Breast epithelium (tissue), 4 donors: ENCODE measurements around the gene MORN4. TPM values are rescaled to one million over a fixed set of nuclear protein-coding genes. Genes with fewer than 3 reads are reported as not detected.

ENCODE experiments used
- DNase-seq, 2 donors: peaks; one replicate each; pipeline ENCODE4 v3.0.0-alpha.2; 2019; ENCODE audit warnings: low spot score in 2 of 2
- H3K27ac ChIP-seq, 2 donors: fragments of 200-600 bp; sonication (generic) in 1 of 2; one replicate each; pipeline ENCODE4 v1.5.1; 2016 to 2019; ENCODE audit warnings: mild to moderate bottlenecking in 1 of 2
- H3K27me3 ChIP-seq, 2 donors: fragments of 200-600 bp; sonication (generic) in 1 of 2; one replicate each; pipeline versions ENCODE4 v1.5.1 to v1.6.0; 2017 to 2019; ENCODE audit warnings: control low read depth in 1 of 2, mild to moderate bottlenecking in 1 of 2
- H3K36me3 ChIP-seq: fragments of 200-600 bp; one replicate; pipeline ENCODE4 v1.5.1; 2019
- H3K4me1 ChIP-seq, 2 donors: fragments of 200-600 bp; sonication (generic); one replicate each; pipeline ENCODE4 v1.5.1; 2016 to 2019; ENCODE audit warnings: control low read depth in 1 of 2
- H3K4me3 ChIP-seq, 3 donors: fragments of 200-600 bp; sonication (generic); 1 replicate in 2 of 3; 2 replicates in 1 of 3; pipeline ENCODE4 v1.5.1; 2016 to 2019; ENCODE audit warnings: mild to moderate bottlenecking in 3 of 3, moderate library complexity in 2 of 3
- H3K9me3 ChIP-seq, 2 donors: fragments of 200-600 bp; sonication (generic) in 1 of 2; one replicate each; pipeline ENCODE4 v1.5.1; 2016 to 2019; ENCODE audit warnings: control low read depth in 1 of 2
- POLR2A ChIP-seq: fragments of 450-650 bp; IDR thresholded peaks from one replicate; pipeline ENCODE4 v1.6.1; 2016; ENCODE audit warnings: antibody characterized with exemption, mild to moderate bottlenecking, moderate library complexity
- POLR2AphosphoS5 ChIP-seq, 3 donors: sonication (generic); formaldehyde crosslinking; IDR thresholded peaks; one replicate each; pipeline ENCODE4 v1.6.1; 2017; ENCODE audit warnings: antibody characterized with exemption in 3 of 3
- intact Hi-C: fragments of 100-400 bp; cut with DNase I; formaldehyde crosslinking; loops from one replicate; pipeline ENCODE4 v1.15.1; 2023; ENCODE audit warnings: low total_unique reads
- total RNA-seq, 3 donors: library from RNA; depleted of rRNA; stranded (reverse); fragments of >200 nt; gene quantifications; one replicate each; pipeline ENCODE4 v1.1.0, GENCODE V29; 2016
- TF ChIP-seq, protein P1 (sequence below), 3 donors: fragments of 450-650 bp; IDR thresholded peaks; one replicate each; pipeline ENCODE4 v1.5.1; 2016 to 2017; ENCODE audit warnings: antibody characterized with exemption in 3 of 3, mild to moderate bottlenecking in 3 of 3, moderate library complexity in 3 of 3

Gene MORN4
- total RNA-seq, 3 donors from 2014 or later, result 3.5 to 9.4 (median 6.9) TPM

DNA sequence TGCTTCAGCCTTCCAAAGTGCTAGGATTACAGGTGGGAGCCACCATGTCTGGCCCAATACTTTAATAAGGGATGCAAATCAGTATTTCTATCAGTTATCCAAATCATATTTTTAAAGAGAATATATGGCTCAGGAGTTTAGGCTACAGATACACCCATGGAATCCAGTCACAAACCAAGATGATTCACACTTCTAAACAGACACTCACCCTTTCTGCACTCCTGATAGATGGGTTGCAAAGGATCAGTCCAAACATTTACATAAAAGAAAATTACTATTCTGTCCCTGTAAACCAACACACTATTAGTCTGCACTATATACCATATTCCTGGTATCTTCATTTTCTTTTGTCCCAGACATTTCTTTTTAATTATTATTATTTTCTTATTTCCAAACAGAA is 2.2 kb downstream of the MORN4 start:
- Histone ChIP-seq H3K4me3 (no peak overlapping the region), H3K27ac (no peak overlapping the region), H3K9me3 (no peaks in the 10 kb centered on the region), H3K27me3 (no peaks in the 10 kb centered on the region), H3K4me1 (no peaks in the 10 kb centered on the region), H3K36me3 (no peaks in the 10 kb centered on the region)
- intact Hi-C loops, result no loop called here
- TF ChIP-seq POLR2AphosphoS5 (IDR thresholded peaks at IDR 0.05), result no peak
- no peak for DNase-seq

DNA sequence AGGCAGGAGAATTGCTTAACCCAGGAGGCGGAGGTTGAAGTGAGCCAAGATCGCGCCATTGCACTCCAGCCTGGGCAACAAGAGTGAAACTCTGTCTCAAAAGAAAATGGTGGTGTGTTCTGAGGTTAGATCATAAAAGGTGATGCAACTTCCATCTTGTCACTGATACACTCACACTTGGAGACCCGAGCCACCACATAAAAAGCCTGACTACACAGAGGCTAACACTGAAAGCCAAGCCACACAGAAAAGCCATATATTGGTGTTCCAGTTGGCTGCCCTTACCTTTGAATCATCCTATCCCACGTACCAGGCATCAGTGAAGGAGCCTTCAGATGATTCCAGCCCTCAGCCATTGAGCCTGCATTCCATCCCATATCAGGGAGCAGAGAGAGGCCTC is 4.0 kb downstream of the MORN4 start:
- intact Hi-C loops, result no loop called here

DNA sequence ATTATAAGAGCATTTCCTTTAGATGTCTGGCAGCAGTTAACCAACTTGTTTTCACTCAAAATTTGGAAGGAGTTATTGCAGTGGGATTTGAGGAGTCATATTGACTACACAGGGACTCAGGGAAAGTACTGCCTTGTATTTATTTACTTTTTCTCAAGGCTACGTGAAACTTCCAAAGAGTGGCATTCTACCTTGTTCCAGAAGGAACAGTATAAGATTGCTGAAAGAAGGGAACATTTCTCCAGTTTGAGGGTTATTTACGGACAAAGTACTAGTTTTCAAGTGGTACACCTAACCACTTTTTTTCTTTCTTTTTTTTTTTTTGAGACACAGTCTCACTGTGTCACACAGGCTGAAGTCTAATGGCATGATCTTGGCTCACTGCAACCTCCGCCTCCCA is 5.1 kb downstream of the MORN4 start:
- TF ChIP-seq POLR2A, result no peak
- TF ChIP-seq POLR2AphosphoS5 (IDR thresholded peaks at IDR 0.05), result no peak
- DNase-seq, result no peak
- Histone ChIP-seq H3K9me3 (no peaks in the 10 kb centered on the region), H3K4me3 (no peak overlapping the region), H3K4me1 (no peaks in the 10 kb centered on the region), H3K27me3 (no peaks in the 10 kb centered on the region), H3K36me3 (no peaks in the 10 kb centered on the region), H3K27ac (no peak overlapping the region)
- intact Hi-C loops, result no loop called here

More for the DNA sequence above, 4.0 kb downstream of the MORN4 start:
- Histone ChIP-seq H3K27me3 (no peaks in the 10 kb centered on the region), H3K4me3 (no peak overlapping the region), H3K9me3 (no peaks in the 10 kb centered on the region), H3K4me1 (no peaks in the 10 kb centered on the region), H3K27ac (no peak overlapping the region), H3K36me3 (no peaks in the 10 kb centered on the region)
- no peak for DNase-seq
- TF ChIP-seq POLR2A, result no peak
- TF ChIP-seq, protein P1, sequence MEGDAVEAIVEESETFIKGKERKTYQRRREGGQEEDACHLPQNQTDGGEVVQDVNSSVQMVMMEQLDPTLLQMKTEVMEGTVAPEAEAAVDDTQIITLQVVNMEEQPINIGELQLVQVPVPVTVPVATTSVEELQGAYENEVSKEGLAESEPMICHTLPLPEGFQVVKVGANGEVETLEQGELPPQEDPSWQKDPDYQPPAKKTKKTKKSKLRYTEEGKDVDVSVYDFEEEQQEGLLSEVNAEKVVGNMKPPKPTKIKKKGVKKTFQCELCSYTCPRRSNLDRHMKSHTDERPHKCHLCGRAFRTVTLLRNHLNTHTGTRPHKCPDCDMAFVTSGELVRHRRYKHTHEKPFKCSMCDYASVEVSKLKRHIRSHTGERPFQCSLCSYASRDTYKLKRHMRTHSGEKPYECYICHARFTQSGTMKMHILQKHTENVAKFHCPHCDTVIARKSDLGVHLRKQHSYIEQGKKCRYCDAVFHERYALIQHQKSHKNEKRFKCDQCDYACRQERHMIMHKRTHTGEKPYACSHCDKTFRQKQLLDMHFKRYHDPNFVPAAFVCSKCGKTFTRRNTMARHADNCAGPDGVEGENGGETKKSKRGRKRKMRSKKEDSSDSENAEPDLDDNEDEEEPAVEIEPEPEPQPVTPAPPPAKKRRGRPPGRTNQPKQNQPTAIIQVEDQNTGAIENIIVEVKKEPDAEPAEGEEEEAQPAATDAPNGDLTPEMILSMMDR (IDR thresholded peaks at IDR 0.05), result no peak
- no peak for TF ChIP-seq POLR2AphosphoS5 (IDR thresholded peaks at IDR 0.05)

DNA sequence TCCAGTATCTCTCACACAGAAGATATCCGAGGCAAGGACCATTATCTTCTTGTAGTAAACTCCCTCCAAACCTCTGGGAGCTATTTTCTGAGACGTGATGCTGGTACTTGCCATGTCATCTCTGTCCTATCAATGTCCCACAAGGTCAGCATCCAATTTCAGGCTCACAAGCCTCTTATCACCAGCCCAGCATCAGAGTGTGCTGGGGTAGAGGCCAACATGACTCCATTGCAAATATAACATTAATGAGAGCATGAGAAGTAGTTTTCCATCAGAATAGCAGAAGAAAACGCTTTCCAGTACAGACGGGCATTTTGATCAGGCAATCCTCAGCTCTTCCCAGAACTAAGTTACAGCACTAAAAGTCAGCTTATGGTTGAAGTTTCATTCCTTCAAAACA is 5.6 kb downstream of the MORN4 start:
- Histone ChIP-seq H3K27me3 (no peaks in the 10 kb centered on the region), H3K36me3 (no peaks in the 10 kb centered on the region), H3K9me3 (no peaks in the 10 kb centered on the region), H3K27ac (no peak overlapping the region), H3K4me3 (no peak overlapping the region), H3K4me1 (no peaks in the 10 kb centered on the region)
- DNase-seq, result no peak
- TF ChIP-seq POLR2AphosphoS5 (IDR thresholded peaks at IDR 0.05) (no peak), POLR2A (no peak)
- TF ChIP-seq, protein P1 (IDR thresholded peaks at IDR 0.05), result no peak
- intact Hi-C loops, result no loop called here

DNA sequence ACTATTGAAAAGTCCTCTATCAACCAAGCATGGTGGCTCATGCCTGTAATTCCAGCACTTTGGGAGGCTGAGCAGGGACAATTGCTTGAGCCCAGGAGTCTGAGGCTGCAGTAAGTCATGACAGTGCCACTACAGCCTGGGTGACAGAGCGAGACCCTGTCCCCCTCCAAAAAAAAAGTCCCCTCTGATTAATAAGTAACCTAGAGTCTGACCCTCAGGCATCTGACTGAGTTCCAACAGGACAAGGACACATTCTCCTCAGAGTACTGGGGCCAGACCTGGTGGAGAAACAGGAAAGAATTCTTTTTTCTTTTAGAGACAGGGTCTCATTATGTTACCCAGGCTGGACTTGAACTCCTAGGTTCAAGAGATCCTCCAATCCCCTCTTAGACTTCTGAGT is 10.0 kb downstream of the MORN4 start:
- H3K36me3 ChIP-seq, result no peaks in the 10 kb centered on the region
- H3K9me3 ChIP-seq, result no peaks in the 10 kb centered on the region
- TF ChIP-seq POLR2A (no peak), POLR2AphosphoS5 (IDR thresholded peaks at IDR 0.05) (no peak)
- TF ChIP-seq, protein P1 (IDR thresholded peaks at IDR 0.05), result no peak
- intact Hi-C loops, result no loop called here
- no peaks in the 10 kb centered on the region for H3K27me3 ChIP-seq
- no peaks in the 10 kb centered on the region for H3K4me1 ChIP-seq
- DNase-seq, result no peak
- no peak overlapping the region for H3K27ac ChIP-seq
- no peak overlapping the region for H3K4me3 ChIP-seq

DNA sequence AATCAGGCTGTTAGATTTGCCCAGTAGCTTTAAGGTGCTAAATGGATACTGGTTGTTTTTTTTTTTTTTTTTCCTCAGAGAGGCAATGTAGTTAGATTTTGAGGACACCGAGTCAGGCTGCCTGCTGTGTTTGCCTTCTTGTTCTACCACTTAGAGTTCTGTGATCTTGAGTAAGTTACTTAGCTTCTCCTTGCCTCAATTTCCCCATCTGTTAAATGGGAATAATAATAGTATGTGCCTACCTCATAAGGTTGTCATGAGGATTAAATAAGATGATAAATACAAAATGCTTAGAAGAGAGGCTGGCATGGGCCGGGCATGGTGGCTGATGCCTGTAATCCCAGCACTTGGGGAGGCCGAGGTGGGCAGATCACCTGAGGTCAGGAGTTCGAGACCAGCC is 14.6 kb downstream of the MORN4 start:
- no peak overlapping the region for H3K4me3 ChIP-seq
- no peak for DNase-seq
- H3K27ac ChIP-seq, result no peak overlapping the region
- H3K9me3 ChIP-seq, result no peaks in the 10 kb centered on the region
- TF ChIP-seq, protein P1 (IDR thresholded peaks at IDR 0.05), result no peak
- TF ChIP-seq POLR2AphosphoS5 (IDR thresholded peaks at IDR 0.05) (no peak), POLR2A (no peak)
- H3K27me3 ChIP-seq, result no peaks in the 10 kb centered on the region
- intact Hi-C loops, result no loop called here
- H3K36me3 ChIP-seq, result no peaks in the 10 kb centered on the region
- H3K4me1 ChIP-seq, result no peaks in the 10 kb centered on the region
